ENCODE results near the gene OPN1SW.

The OPN1SW gene

DNA sequence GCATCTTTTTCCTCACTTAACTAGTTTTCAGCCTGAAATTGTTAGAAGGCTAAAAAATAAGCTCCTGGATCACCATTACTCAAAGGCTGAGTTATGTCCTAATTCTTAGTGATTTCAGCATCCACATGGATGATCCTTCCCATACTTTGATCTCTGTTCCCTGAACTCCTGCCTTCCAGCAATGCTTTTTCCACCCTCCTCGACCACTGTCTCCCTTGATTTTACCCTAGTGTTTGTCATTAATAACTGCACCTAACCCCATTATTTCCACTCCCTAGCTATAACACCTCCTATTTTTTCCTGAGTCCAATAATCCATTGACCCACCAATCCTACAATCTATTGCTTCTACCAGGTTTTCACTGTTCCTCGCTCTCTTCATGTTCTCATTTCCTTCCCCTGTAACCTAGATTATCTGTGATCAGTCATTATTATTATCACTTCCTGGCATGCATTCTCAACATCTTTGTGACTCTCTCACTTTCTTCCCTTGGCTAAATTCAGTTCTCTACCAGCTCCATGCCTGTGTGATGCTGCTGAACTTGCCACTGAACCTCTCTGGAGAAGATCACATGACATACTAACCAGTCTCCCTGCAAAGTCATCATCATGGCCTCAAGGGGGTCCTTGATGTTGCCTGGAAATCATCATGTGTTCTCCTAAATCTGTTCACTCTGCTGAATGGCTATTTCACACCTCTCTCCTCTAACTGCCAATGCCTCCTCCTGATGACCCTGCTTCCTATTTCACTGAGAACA is 42.9 kb downstream of the OPN1SW start:
- DNase-seq (ENCODE audit: low read depth), result no peak

DNA sequence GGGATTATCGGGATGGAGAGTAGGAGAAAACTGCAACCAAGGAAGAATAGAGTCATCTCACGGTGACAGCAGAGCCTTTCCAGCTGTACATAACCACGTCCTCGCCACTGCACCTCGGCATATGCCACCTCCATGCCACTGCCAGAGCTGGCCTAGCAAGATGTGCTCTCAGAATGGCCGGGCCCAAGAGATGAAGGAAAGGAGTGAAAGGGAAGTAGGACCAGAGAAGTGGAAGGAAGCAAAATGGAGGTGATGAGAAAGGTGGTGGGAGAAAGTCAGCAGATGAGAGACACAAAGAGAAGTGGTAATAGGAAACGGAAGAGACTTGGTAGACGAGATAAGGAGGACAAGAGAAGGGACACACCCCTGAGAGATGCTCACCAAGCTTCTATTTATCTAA is 44.4 kb downstream of the OPN1SW start:
- DNase-seq (ENCODE audit: low read depth), result no peak

DNA sequence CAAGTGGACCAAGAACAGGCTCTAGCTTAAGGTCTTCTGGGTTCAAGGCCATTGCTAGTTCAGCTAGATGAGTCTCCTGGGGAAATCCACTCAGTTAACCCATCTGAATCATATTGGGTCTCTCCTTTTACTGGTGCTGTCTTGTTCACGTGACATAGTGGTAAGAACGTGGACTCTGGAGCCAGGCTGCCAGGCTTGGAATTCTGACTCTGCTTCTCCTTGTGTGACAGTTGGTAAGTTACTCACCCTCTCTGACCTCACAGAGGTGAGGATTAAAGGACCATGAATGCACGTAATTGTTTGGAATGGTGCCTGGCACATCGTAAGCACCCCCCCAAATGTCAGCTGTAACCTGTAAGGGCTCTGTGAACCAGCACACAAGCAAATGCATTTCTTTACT is 46.1 kb downstream of the OPN1SW start:
- no peak for DNase-seq (ENCODE audit: low read depth)

DNA sequence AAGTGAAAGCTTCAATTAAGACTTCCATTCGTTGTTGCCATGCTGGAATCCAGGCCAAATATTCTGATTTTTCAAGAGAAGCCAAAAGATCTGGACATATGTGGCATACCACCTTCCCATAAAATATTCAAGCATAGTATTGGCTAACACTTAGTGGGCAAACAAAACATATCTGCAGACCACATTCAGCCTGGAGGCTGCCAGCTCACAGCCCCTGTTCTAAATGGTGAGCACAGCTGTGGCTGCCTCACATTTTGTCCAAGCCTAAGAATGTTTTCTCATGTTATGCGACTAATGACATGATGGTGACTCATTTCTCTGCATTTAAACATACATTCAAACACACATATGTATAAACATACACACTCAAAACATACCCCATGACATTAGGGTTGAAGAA is 47.0 kb downstream of the OPN1SW start:
- DNase-seq (ENCODE audit: low read depth), result peak; percentile 42

DNA sequence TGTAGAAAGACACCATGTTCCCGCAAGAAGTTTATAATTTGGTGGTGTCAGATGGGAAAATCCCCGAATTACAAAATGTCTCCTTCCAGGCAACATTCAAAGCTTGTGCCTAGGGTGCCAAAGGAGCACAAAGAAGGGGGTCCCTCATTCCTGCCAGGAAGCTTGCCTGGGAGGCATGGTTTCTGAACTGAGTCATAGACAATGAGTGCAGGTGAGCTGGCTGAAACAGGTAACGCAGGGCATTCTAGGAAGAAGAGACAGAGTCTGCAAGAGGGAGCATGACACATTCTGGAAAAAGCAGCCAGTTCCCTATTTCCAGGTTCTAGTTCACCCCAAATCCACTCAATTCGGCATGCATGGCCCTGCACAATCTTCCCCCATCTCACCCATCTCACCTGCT is 48.4 kb downstream of the OPN1SW start:
- no peak for DNase-seq (ENCODE audit: low read depth)

DNA sequence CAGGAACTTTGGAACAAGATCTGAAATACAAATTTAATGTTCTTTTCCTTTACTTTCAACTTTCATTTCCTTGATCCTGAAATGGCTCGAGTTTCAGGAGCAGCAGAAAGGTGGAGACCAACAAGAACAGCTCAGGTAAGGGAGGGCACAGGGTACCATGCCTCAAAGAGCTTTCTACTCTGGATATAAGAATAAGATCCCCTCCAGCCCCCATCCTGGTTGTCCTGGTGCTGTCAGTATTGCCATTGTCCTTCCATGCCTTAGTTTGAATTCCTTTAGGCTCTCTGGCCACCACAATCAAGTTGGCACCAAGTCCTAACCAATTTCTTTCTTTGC is 48.9 kb downstream of the OPN1SW start:
- no peak for DNase-seq (ENCODE audit: low read depth)

DNA sequence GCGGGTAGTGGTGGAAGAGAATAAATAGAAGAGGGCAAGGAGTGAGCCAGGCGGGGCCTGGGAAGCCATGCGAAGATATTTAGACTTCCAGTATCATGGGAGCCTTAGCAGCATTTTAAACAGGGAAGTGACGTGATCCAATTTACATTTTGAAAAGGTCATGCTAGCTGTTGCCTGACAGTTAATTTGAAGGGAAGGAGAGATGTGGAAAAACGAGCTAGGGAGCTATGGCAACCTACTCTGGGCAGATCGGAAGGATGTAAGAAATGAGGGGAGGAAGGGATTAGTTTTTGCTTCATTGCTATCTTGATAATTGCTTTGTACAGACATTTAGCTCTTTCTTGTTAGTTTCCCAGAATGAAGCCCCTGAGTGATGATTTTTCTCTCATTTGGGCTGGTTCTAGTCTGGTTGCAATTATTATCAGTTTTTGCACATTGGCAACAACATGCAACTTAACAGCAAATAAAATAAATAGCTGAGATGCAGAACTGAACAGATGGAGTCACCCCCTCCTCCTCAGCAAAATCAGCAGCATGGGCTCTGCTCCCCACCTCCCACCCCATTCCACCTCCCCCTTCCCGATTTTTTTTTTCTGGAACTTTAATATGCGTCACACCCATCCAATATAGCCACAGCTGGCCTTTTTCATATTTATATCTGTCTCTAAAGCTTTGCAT is 49.4 kb downstream of the OPN1SW start:
- DNase-seq (ENCODE audit: low read depth), result no peak

DNA sequence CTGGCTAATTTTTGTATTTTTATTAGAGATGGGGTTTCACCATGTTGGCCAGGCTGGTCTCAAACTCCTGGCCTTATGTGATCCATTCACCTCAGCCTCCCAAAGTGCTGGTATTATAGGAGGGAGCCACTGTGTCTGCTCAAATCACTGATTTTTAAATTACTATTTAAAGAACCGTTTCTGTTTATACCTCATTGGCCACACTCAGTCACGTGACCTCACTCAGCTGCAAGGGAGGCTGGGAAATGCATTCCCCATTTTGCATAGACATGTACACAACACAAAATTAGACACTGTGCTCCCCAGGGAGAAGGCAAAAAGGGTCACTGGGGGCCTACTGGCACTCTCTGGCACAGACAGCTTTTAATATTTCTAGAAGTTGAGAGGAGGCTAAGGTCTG is 50.1 kb downstream of the OPN1SW start:
- no peak for DNase-seq (ENCODE audit: low read depth)

DNA sequence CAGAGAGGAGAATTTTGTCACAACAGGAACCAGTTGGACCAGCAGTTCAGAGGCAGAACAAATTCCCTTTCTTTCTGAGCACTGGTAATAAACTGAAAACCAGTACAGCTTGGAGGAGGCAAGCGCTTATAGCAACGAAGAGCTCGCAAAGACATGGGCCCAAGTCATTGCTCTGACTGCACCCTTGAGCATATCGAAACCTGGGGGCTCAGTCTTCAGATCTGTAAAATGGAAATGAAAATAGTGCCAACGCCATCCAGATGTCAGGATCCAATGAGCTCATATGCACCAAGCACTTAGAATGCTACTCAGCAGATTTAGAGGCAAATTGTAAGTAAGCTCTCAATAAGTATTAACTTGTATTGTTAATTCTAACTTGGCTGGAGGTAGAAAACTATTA is 50.9 kb downstream of the OPN1SW start:
- no peak for DNase-seq (ENCODE audit: low read depth)

All from amniotic epithelial cell (primary cell).